Measurements from ENCODE around the gene ME2.

DNA sequence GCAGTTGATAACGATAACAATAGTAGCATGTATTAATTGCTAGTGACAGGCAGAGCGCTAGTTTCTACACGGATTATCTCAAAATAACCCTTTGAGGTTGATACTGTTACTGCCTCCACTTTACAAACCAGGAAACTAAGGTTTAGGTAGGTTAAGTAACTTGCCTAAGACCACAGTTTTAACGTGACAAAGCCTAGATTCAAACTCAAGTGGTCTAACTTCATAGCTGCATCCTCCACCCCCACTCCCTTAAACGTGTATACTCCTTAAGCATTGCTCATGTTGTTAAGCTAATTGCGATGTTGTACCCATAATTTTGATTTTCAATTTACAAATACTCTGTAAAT lies 1.2 kb downstream of the ME2 start:
- TF ChIP-seq, protein P1, sequence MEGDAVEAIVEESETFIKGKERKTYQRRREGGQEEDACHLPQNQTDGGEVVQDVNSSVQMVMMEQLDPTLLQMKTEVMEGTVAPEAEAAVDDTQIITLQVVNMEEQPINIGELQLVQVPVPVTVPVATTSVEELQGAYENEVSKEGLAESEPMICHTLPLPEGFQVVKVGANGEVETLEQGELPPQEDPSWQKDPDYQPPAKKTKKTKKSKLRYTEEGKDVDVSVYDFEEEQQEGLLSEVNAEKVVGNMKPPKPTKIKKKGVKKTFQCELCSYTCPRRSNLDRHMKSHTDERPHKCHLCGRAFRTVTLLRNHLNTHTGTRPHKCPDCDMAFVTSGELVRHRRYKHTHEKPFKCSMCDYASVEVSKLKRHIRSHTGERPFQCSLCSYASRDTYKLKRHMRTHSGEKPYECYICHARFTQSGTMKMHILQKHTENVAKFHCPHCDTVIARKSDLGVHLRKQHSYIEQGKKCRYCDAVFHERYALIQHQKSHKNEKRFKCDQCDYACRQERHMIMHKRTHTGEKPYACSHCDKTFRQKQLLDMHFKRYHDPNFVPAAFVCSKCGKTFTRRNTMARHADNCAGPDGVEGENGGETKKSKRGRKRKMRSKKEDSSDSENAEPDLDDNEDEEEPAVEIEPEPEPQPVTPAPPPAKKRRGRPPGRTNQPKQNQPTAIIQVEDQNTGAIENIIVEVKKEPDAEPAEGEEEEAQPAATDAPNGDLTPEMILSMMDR (IDR thresholded peaks at IDR 0.05; ENCODE audit: low read depth, low read length, poor library complexity, severe bottlenecking): no peak
- no peak for TF ChIP-seq EZH2phosphoT487 (IDR thresholded peaks at IDR 0.05; ENCODE audit: borderline replicate concordance, low read length)
